ENCODE measurements around the gene CATSPERD.
"Not testable (repeated sequence)": the region's sequence is repeated elsewhere in the genome, so short reads cannot be mapped to it uniquely, and the experiment has no call there.

CATSPERD gene

DNA sequence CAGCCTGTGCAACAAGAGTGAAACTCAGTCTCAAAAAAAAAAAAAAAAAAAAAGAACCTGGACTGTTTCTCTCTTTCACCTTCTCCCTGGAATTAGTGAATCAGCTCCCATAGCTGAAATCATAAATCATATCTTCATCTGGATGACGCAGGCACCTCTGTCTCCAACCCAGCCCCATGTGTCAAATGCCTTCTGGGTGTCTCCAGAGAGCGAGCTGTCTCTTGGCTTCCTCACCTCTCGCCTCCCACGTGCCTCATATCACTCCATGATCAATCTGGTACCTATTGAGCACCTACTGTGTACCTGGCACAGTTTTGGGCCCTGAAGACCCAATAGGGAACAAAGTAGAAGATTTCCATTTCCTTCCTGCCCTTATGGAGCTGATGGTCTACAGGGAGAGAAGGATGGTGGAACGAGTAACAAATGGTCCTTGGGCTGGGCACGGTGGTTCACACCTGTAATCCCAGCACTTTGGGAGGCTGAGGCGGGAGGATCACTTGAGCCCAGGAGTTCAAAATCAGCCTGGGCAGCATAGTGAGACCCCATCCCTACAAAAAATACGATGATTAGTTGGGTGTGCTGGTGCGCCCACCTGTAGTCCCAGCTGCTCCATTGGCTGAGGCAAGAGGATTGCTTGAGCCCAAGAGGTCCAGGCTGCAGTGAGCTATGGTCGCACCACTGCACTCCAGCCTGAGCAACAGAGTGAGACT is 37.1 kb upstream of the CATSPERD start:
- no peak overlapping the region for H3K4me3 ChIP-seq (ENCODE audit: low read depth, low read length)
- DNase-seq (ENCODE audit: low read depth) = no peak

DNA sequence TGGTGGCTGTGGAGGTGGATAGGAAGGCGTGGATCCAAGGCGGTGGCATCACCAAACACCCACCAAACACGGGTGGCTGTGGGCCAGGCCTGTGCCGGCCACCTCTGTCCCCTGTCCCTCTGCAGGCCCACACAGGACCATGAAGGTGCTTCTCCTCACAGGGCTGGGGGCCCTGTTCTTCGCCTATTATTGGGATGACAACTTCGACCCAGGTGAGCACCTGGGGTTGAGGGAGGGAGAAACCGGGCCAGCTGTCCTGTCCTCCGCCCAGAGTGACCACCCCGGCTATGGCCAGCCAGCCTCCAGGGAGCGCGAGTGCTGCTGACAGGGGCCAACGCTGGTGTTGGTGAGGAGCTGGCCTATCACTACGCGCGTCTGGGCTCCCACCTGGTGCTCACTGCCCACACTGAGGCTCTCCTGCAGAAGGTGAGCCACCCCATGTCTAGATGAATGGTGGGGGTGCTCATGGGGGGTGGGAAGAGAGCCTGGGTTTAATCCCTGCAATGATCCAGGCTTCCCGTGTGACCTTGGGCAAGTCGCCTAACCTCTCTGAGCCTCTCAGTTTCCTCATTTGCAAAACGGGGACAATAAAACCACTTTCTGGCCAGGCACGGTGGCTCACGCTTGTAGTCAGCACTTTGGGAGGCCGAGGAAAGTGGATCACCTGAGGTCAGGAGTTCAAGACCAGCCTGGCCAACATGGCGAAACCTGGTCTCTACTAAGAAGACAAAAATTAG is 35.6 kb upstream of the CATSPERD start:
- H3K4me3 ChIP-seq (ENCODE audit: low read depth, low read length) = no peak overlapping the region
- no peak for DNase-seq (ENCODE audit: low read depth)

DNA sequence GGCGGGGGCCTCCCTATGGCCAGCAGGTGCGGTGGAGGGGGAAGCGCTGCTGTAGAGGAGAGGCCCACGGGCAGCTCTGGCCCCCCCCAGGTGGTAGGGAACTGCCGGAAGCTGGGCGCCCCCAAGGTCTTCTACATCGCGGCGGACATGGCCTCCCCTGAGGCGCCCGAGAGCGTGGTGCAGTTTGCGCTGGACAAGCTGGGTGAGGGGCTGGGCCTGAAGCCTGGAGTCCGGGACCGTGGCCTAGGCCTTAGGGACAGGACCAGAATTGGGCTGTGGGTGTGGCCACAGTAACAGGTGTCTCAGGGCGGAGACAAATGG is 34.2 kb upstream of the CATSPERD start:
- peak overlapping the region; percentile 56 for H3K4me3 ChIP-seq (ENCODE audit: low read depth, low read length)
- no peak for DNase-seq (ENCODE audit: low read depth)

DNA sequence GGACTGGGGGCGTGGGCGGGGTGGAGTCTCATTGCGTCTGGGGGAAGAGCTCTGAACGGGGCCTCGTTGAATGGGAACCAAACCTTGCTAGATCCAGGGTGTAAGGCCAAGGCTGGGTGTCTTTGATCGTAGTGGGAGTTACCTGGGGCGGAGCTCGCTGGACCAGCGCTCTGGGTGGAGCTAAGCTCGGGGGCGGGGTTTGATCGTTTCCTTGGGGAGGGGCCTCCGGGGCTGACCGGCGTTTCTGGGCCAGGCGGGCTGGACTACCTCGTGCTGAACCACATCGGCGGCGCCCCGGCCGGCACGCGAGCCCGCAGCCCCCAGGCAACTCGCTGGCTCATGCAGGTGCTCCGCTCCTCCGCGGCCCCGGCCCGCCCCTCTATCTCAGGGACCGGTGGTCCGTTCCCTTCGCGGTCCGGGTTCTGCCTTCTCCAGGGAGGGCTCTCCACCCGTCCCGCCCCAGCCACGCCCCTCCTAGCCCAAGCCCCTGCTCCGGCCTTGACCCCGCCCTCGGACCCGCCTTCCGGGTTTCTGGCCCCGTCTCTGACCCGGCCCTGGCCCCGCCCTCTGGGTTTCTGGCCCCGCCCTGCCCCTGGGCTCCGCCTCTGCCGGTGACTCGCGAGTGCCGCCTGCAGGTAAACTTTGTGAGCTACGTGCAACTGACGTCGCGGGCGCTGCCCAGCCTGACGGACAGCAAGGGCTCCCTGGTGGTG is 33.6 kb upstream of the CATSPERD start:
- DNase-seq (ENCODE audit: low read depth) = peak; percentile 51
- peak overlapping the region; percentile 56 for H3K4me3 ChIP-seq (ENCODE audit: low read depth, low read length)

DNA sequence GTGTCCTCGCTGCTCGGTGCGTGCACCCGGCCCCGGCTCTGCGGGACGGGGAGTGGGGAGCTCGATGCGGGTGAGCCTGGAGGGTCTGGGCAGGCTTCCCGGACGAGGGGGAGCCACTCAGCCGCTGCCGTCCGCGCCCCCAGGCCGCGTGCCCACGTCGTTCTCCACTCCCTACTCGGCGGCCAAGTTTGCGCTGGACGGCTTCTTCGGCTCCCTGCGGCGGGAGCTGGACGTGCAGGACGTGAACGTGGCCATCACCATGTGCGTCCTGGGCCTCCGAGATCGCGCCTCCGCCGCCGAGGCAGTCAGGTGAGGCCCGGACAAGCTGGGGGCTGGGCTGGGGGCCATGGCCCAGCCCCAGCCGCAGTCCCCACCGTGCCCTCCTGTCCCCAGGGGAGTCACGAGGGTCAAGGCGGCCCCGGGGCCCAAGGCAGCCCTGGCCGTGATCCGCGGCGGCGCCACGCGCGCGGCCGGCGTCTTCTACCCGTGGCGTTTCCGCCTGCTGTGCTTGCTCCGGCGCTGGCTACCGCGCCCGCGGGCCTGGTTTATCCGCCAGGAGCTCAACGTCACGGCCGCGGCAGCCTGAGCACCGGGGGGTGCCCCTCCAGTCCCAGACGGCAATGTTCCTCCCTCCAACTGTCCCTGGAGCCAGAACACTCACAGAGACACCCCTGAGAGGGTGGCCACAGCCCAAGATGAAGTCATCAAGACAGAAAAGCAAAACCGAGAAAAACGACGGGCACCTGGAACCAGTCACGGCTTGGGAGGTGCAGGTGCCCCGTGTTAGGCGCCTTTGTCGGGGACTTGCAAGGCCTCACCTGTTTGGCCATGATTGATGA is 32.9 kb upstream of the CATSPERD start:
- DNase-seq (ENCODE audit: low read depth) = no peak
- H3K4me3 ChIP-seq (ENCODE audit: low read depth, low read length) = peak overlapping the region; percentile 56

DNA sequence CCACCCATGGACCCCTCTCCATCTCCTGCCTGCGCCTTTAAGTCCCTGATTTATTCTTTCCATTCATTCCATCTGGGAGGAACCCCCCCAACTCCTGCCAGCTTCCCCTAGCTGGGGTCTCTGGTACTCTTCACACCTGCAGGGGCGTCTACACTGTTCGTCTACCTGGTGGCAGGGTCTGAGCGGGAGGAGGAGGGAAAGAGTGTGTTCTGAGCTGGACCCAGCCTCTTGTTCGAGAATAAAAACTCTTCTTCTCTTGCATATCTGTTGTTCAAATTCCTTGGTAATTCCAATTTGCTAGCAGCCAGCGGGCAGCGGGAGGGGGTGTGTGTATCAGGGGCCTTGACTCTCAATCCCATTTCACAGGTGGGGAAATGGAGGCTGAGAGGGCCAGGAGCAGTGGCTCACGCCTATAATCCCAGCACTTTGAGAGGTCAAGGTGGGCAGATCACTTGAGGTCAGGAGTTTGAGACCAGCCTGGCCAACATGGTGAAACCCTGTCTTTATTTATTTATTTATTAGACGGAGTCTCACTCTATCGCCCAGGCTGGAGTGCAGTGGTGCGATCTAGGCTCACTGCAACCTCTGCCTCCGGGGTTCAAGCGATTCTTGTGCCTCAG is 32.1 kb upstream of the CATSPERD start:
- DNase-seq (ENCODE audit: low read depth); H3K4me3 ChIP-seq (ENCODE audit: low read depth, low read length): not testable (repeated sequence)

DNA sequence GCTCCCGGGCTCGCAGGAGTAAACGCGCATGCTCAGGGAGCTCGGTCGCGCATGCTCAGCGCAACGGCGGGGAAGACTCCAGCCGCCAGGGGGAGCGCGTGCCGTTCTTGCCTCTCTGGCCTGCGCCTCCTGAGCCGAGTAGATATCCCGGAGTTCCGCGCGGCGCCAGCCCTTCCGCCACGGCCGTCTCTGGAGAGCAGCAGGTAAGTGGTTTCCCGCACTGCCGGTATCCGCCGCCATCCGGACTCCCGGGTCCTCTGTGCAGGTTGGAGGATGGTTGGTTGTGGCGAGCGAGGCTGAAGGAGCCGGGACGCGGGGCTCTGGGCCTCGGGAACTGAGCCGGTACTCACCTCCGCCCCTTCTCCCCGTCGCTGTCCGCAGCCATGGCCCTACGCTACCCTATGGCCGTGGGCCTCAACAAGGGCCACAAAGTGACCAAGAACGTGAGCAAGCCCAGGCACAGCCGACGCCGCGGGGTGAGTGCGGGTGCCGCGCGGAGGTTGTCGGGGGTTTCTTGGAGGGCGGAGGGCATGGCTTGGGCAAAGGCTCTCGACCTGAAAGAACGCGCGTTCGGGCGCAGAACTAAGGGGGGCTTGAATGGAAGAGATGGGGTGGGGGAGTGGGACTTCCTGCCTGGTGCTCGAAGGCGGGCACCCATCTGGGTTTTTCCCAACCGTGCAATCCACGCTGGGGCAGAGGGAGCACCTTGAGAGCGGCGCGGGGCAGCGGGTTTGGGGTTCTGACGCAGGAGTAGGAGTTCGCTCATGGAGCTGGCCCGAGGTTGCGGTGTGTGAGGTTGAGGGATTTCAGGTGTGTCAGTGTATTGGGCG is 30.1 kb upstream of the CATSPERD start, which contains the start of gene RPL36:
Gene RPL36, plus strand, starts transcription at position 171 of the 830 bp plus-strand sequence. Its CDS starts 213 bp downstream, at position 384.
- H3K4me3 ChIP-seq (ENCODE audit: low read depth, low read length) = peak within 1 kb of the TSS; percentile 95
- DNase-seq (ENCODE audit: low read depth) = peak; percentile 79

DNA sequence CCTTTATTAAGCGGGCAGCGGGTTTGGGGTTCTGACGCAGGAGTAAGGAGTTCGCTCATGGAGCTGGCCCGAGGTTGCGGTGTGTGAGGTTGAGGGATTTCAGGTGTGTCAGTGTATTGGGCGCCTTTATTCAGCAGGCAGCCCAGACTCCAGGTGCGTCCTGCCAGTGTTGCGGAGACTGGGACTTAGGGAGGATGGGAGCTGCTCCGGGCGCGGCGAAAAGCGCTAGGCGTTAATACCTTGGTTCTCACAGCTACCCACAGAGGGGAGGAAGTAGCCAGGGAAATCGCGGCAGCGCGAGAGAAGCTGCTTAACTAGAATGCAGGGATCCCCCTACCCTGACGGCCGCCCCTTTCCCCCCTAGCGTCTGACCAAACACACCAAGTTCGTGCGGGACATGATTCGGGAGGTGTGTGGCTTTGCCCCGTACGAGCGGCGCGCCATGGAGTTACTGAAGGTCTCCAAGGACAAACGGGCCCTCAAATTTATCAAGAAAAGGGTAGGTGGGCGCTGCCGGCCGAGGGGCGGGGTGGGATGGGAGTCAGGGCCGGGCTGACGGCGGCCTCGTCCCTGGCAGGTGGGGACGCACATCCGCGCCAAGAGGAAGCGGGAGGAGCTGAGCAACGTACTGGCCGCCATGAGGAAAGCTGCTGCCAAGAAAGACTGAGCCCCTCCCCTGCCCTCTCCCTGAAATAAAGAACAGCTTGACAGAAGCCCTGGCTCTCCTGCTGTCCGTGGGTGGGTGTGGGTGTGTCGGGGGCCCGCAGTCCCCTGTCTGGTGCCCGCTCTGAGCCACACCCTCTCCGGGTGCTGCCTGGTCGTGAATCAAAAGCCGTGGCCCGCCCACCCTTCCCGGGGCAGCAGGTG is 29.2 kb upstream of the CATSPERD start:
- peak overlapping the region; percentile 95 for H3K4me3 ChIP-seq (ENCODE audit: low read depth, low read length)
- DNase-seq (ENCODE audit: low read depth) = no peak

DNA sequence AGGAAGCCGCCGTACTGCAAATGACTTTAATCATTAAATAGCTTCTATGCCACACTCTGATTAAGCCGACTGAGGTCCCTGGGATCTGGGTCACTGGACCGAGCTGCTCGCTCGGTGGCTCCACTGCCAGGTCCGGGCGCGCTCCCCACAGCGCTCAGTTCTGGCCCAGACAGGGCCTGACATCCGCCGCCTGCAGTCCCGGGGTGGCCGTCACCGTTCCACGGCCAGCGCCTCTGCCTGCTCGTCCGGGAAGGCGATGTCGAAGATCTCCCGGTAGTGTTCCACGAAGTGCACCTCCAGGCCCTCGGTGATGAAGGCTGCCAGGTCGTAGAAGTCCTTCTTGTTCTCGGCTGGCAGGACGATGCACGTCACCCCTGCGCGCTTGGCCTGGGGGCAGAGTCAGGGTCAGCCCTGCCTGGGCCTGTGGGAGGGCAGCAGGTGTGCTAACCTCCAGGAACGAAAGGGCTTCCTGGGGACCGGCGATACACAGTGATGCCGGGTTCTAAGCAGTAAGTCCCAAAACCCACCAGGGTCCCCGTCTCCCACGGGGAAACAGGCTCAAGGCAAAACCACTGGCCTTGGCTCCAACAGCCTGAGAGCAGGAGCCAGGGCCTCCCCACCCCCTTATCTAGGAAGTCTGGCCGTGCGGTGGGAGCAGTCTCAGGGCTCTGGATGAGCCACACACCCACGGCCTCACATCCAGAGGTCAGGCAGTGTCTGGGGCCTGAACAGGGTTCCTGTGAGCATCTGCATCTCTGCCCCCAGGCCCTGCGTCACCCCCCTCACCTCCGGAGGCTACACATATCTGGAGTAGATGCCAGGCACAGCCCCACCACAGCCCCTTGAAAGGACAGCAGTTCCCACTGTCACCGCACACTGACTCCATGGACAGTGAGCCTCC is 28.4 kb upstream of the CATSPERD start:
- DNase-seq (ENCODE audit: low read depth) = no peak
- peak overlapping the region; percentile 95 for H3K4me3 ChIP-seq (ENCODE audit: low read depth, low read length)

DNA sequence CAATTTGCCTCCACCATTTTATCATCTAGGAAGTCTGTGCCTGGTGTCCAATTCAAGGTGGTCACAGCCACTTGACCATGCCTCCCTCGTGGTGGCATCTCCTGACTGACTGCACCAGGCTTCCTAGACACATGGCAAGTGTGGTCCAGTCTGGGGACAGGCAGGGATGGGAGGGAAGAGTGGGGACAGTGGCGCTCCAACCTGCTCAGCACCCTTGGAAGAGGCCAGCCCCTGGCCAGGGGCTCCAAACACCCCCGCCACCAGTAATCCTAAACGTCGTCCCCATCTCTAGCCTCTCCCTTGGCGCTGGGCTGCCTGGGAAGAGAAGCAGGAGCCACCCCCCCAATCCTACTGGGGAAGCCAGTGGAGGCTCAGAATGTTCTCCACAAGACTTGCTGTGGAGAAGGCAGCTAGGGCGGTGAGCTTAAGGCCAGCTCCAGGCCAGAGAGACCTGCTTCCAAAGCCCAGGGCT is 27.7 kb upstream of the CATSPERD start:
- DNase-seq (ENCODE audit: low read depth) = no peak
- no peak overlapping the region for H3K4me3 ChIP-seq (ENCODE audit: low read depth, low read length)

DNA sequence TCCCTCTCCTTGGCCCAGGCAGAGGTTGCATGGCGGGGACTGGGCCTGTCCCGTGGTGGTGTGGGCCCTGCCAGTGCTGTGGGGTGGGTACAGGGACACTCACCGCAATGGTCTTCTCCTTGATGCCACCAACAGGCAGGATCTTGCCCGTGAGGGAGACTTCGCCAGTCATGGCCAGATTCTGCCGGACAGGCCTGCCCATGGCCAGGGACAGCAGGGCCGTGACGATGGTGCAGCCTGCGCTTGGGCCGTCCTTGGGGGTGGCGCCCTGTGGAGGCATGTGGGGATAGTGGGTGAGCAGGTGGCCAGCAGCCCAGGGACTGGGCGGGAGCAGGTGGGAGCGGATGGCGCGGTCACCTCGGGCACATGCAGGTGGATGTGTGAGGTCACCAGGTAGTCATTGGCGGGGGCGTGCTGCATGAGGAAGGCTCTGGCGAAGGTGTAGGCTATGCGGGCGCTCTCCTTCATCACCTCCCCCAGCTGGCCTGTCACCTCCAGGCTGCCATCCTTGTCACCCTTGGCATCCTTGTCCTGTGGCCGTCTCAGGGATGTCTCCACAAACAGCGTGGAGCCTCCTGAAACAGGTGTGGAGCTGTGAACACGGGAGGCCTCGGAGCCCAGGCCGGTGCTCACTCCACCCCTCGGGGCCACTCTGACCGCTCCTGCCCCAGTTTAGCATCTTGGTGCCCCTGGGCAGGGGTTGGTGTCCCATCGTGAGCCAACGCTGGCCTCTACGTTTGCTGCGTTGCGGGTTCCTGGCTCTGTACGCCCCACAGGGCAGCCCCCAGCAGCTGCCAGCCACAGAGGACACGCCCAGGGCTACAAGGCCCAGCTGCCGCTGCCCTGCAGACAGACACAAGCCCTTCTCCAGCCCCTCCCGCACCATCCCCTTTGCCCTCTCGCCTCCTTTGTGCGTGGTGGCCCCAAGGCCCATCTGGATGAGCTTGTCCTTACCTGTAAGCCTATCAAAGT is 27.0 kb upstream of the CATSPERD start:
- DNase-seq (ENCODE audit: low read depth) = no peak
- no peak overlapping the region for H3K4me3 ChIP-seq (ENCODE audit: low read depth, low read length)

DNA sequence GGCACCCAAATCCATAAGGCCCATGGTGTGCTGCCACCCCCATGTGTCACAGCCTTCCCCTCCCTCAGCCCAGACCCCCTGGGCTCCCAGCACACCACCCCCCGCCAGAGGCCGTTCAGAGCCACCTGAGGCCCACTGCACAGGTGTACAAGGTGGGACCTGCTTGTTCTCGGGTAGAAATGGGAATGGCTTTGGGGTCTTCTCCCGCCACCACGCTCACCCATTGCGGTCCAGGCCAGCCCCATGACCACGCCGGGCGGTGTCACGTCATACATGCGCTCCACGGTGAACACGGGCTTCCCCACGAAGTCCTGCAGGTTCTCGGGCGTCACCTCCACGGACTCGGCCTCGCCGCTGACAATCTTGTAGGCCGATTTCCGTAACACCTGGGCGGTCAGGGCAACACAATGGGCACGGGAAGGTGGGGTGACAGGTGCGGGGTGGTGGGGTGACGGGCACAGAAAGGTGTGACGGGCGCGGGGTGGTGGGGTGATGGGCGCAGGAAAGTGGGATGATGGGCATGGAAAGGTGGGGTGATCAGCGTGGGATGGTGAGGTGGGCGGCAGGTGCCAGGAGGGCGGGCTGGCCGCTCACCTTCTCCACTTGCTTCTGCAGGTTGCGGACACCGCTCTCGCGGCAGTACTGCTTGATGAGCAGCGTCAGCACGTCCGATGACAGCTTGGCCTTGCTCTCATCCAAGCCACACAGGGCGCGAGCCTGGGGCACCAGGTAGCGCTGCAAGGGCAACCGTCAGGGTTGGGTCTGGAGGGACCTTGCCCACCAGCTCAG is 26.1 kb upstream of the CATSPERD start:
- H3K4me3 ChIP-seq (ENCODE audit: low read depth, low read length) = no peak overlapping the region
- DNase-seq (ENCODE audit: low read depth) = no peak

DNA sequence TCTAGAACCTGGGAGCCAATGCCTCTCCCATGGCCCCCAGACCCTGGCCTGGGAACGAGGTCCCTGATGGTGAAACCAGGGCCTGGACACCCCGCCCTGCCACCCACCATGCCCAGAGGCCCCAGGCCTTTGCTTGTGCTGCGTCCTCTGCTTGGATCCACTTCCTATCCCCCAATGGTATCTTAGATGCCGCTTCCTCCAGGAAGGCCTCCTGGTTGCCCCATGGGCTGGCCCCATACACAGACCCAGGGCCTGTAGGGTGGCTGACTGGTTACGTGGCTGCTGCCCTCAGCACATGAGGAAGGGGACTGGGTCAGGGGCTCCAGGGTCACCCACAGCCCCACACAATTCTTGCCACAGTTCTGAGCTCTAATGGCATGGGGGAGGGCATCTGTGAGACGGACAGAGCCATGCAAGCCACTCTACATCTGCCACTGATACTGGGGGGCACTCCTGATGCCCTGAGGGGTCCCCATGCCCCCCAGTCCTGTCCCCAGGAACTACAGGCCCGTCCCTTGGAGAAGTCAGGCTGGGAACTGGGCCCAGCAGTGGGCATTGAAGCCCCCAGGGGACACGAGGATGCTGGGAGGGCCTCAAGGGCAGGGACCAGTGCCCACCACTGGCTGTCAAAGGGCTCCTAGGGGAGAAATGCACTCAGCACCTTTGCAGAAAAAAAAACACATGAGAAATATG is 25.3 kb upstream of the CATSPERD start:
- no peak overlapping the region for H3K4me3 ChIP-seq (ENCODE audit: low read depth, low read length)
- DNase-seq (ENCODE audit: low read depth) = no peak

DNA sequence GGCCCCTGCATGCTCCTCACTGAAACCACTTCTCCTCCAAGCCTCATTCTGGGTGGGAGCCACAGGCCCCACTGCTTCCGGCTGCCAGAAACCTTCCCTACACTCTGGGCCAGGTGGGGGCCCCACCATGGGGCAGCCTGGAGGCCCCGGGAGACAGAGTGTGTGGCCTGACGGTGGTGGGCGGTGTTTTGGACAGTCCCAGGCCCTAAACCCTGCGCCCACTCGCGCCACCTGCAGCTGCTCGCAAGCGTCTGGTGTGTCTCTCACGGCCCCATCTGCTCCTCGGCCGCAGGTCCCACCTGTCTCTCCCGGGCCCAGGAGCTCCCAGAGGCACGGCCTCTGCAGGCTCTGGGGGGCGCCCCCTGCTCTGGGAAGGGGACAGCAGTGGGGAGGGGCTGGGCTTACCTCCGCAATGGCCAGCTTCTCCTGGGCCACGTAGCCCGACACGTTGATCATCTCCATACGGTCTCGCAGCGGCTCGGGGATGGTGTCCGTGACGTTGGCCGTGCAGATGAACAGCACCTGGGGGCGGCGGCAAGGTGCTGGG is 24.7 kb upstream of the CATSPERD start:
- DNase-seq (ENCODE audit: low read depth) = no peak
- H3K4me3 ChIP-seq (ENCODE audit: low read depth, low read length) = no peak overlapping the region

All from skeletal muscle cell (primary cell).